Keratinocyte (primary cell): ENCODE data around the gene LRRTM3. TPM values are rescaled to one million over a fixed set of nuclear protein-coding genes. Genes with fewer than 3 reads are reported as not detected.

Experiments used
- DNase-seq: peaks from one replicate; pipeline ENCODE4 v3.0.0-alpha.2; 2011; ENCODE audit warnings: low read depth, missing footprints, low spot score
- FAIRE-seq: peaks from 2 replicates; lab custom pipeline; 2011; peaks lifted over from hg19 to GRCh38; lab: Jason Lieb, UNC
- H2AFZ ChIP-seq: 2 replicates; pipeline ENCODE4 v1.6.0; 2012; ENCODE audit warnings: low read length, control low read depth, inconsistent platforms; ENCODE audit not compliant: control insufficient read depth
- H3K27ac ChIP-seq: 2 replicates; pipeline ENCODE4 v1.5.1; 2011; ENCODE audit warnings: low read length; ENCODE audit not compliant: control insufficient read depth, insufficient read depth
- H3K27me3 ChIP-seq: 3 replicates; pipeline ENCODE4 v1.6.0; 2011; ENCODE audit warnings: low read length; ENCODE audit not compliant: control insufficient read depth, insufficient read depth; ENCODE audit errors: extremely low read depth
- H3K36me3 ChIP-seq, 2 experiments: 2 replicates in 1 of 2; 3 replicates in 1 of 2; pipeline ENCODE4 v1.5.1; 2011; ENCODE audit warnings: low read length in 2 of 2, mild to moderate bottlenecking in 1 of 2; ENCODE audit not compliant: control insufficient read depth in 2 of 2, insufficient read depth in 2 of 2; ENCODE audit errors: extremely low read depth in 1 of 2
- H3K4me1 ChIP-seq: 3 replicates; pipeline ENCODE4 v1.5.1; 2011; ENCODE audit warnings: low read length; ENCODE audit not compliant: control insufficient read depth, insufficient read depth; ENCODE audit errors: extremely low read depth
- H3K4me2 ChIP-seq: 3 replicates; pipeline ENCODE4 v1.6.0; 2011; ENCODE audit warnings: low read depth, low read length; ENCODE audit not compliant: control insufficient read depth, insufficient read depth; ENCODE audit errors: extremely low read depth
- H3K4me3 ChIP-seq, 3 experiments: fragments of 200-600 bp in 1 of 3; sonication (generic) in 1 of 3; 2 replicates in 2 of 3; 3 replicates in 1 of 3; pipeline ENCODE4 v1.5.1; 2011 to 2016; ENCODE audit warnings: low read length in 3 of 3, mild to moderate bottlenecking in 3 of 3, control low read depth in 2 of 3, inconsistent platforms in 1 of 3, low read depth in 1 of 3, mixed read lengths in 1 of 3, mixed run types in 1 of 3, moderate library complexity in 1 of 3; ENCODE audit not compliant: control insufficient read depth in 2 of 3, insufficient read depth in 2 of 3; ENCODE audit errors: extremely low read depth in 1 of 3
- H3K79me2 ChIP-seq: 2 replicates; pipeline ENCODE4 v1.6.0; 2012; ENCODE audit warnings: low read length; ENCODE audit not compliant: control insufficient read depth, insufficient read depth
- H3K9ac ChIP-seq: 3 replicates; pipeline ENCODE4 v1.6.0; 2011; ENCODE audit warnings: low read length; ENCODE audit not compliant: control insufficient read depth, insufficient read depth; ENCODE audit errors: extremely low read depth
- H3K9me1 ChIP-seq: 3 replicates; pipeline ENCODE4 v1.6.0; 2011; ENCODE audit warnings: low read length; ENCODE audit not compliant: control insufficient read depth, insufficient read depth; ENCODE audit errors: extremely low read depth
- H3K9me3 ChIP-seq: 2 replicates; pipeline ENCODE4 v1.5.1; 2012; ENCODE audit warnings: low read depth, low read length; ENCODE audit not compliant: control insufficient read depth
- H4K20me1 ChIP-seq: 3 replicates; pipeline ENCODE4 v1.6.0; 2011; ENCODE audit warnings: low read length; ENCODE audit not compliant: control insufficient read depth, insufficient read depth; ENCODE audit errors: extremely low read depth
- EZH2 ChIP-seq: IDR thresholded peaks from one replicate; pipeline ENCODE4 v1.6.1; 2012; ENCODE audit warnings: inconsistent platforms, mild to moderate bottlenecking, low read length, moderate library complexity
- dilution Hi-C: fragments of 300-500 bp; cut with MboI; formaldehyde crosslinking; loops from one replicate; pipeline ENCODE4 v1.7.0; 2020; ENCODE audit warnings: low sequenced_read_pairs; ENCODE audit not compliant: extremely low pct_ligation_motif_present
- polyA plus RNA-seq, 5 experiments: library from polyadenylated mRNA; depleted of rRNA in 3 of 5; stranded (reverse) in 3 of 5; stranded (forward) in 1 of 5; unstranded in 1 of 5; fragments of >200 nt; gene quantifications; 1 replicate in 1 of 5; 2 replicates in 3 of 5; 3 replicates in 1 of 5; pipeline versions ENCODE4 v1.2.1 to v1.2.3, GENCODE V29; 2011 to 2012; ENCODE audit warnings: missing spikeins in 2 of 5, low read depth in 1 of 5, low replicate concordance in 1 of 5
- TF ChIP-seq, protein P1 (sequence below), 3 experiments: IDR thresholded peaks in 1 of 3; conservative IDR thresholded peaks in 1 of 3; optimal IDR thresholded peaks in 1 of 3; 2 replicates in 2 of 3; 3 replicates in 1 of 3; pipeline versions ENCODE3 to v1.5.1; 2011; ENCODE audit warnings: low read length in 3 of 3, mild to moderate bottlenecking in 3 of 3, moderate library complexity in 2 of 3, control low read depth in 1 of 3, inconsistent platforms in 1 of 3; ENCODE audit not compliant: insufficient read depth in 2 of 3; ENCODE audit errors: extremely low read depth in 1 of 3

The LRRTM3 gene
- polyA plus RNA-seq, 1 donor (not counting 4 experiments of a cell fraction or from before 2014, with no cell fraction given) = not detected

DNA sequence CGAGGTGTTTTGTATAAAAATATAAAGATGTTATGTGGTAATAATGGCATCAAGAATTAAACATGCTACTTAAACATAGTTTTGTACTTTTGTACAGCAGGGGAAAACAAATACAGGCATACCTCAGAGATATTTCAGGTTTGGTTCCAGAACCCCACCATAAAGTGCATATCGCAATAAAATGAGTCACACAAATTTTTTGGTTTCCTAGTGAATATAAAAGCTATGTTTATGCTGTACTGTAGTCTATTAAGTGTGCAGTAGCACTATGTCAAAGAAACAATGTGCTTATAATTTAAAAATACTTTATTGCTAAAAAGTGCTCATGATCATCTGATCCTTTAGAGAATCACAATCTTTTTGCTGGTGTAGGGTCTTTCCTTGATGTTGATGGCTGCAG, 17.8 kb downstream of the LRRTM3 start:
- FAIRE-seq (no peak), DNase-seq (no peak)
- Histone ChIP-seq H3K27me3 (no peaks in the 10 kb centered on the region), H4K20me1 (no peaks in the 10 kb centered on the region), H3K9me3 (no peaks in the 10 kb centered on the region), H3K36me3 (no peaks in the 10 kb centered on the region), H3K4me1 (no peaks in the 10 kb centered on the region), H3K4me2 (no peak overlapping the region), H3K27ac (no peak overlapping the region), H2AFZ (no peak overlapping the region), H3K4me3 (no peak overlapping the region), H3K79me2 (no peaks in the 10 kb centered on the region), H3K9ac (no peak overlapping the region), H3K9me1 (no peaks in the 10 kb centered on the region)
- dilution Hi-C loops = no loop called here
- TF ChIP-seq, protein P1, sequence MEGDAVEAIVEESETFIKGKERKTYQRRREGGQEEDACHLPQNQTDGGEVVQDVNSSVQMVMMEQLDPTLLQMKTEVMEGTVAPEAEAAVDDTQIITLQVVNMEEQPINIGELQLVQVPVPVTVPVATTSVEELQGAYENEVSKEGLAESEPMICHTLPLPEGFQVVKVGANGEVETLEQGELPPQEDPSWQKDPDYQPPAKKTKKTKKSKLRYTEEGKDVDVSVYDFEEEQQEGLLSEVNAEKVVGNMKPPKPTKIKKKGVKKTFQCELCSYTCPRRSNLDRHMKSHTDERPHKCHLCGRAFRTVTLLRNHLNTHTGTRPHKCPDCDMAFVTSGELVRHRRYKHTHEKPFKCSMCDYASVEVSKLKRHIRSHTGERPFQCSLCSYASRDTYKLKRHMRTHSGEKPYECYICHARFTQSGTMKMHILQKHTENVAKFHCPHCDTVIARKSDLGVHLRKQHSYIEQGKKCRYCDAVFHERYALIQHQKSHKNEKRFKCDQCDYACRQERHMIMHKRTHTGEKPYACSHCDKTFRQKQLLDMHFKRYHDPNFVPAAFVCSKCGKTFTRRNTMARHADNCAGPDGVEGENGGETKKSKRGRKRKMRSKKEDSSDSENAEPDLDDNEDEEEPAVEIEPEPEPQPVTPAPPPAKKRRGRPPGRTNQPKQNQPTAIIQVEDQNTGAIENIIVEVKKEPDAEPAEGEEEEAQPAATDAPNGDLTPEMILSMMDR (optimal IDR thresholded peaks at IDR 0.05 in 1 of 3, IDR thresholded peaks at IDR 0.05 in 1 of 3, conservative IDR thresholded peaks at IDR 0.05 in 1 of 3; ENCODE audit: extremely low read depth in 1 of 3, insufficient read depth in 2 of 3, low read length in 3 of 3) = no peak
- no peak for TF ChIP-seq EZH2

DNA sequence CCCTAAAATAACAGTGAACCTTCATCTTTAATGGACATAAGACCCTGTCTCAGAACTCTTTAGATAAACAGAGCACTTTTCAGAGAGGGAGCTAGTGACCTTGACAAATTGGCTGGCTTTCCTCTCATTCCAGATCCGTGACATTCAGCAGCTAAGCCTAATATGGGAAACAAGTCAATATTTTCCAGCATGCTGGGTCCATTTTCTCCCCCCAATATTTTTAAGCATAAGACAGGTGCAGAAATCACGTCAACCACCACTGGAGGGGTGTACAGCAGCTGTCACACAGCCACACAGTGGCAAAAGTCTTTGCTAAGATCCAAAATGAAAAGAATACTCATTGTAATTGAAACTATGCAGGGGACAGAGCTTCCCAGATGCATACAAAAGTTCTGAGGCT, 26.1 kb downstream of the LRRTM3 start:
- Histone ChIP-seq H3K4me3 (no peak overlapping the region), H3K9me1 (no peaks in the 10 kb centered on the region), H3K27ac (no peak overlapping the region), H4K20me1 (no peaks in the 10 kb centered on the region), H3K4me2 (no peak overlapping the region), H3K4me1 (no peaks in the 10 kb centered on the region), H3K27me3 (no peaks in the 10 kb centered on the region), H3K79me2 (no peaks in the 10 kb centered on the region), H2AFZ (no peak overlapping the region), H3K36me3 (no peaks in the 10 kb centered on the region), H3K9ac (no peak overlapping the region), H3K9me3 (no peaks in the 10 kb centered on the region)
- DNase-seq = no peak
- dilution Hi-C loops = no loop called here
- no peak for FAIRE-seq
- TF ChIP-seq, protein P1 (optimal IDR thresholded peaks at IDR 0.05 in 1 of 3, IDR thresholded peaks at IDR 0.05 in 1 of 3, conservative IDR thresholded peaks at IDR 0.05 in 1 of 3; ENCODE audit: extremely low read depth in 1 of 3, insufficient read depth in 2 of 3, low read length in 3 of 3) = no peak
- no peak for TF ChIP-seq EZH2
